Stimulated activated CD4-positive, alpha-beta T cell treated with anti-CD3 and anti-CD28 coated beads, Interleukin-2, amount 100 ng/mL, for 4 hours (primary cell): Measurements from ENCODE around the gene SMARCA4.
"Not testable (repeated sequence)": the region's sequence is repeated elsewhere in the genome, so short reads cannot be mapped to it uniquely, and the experiment has no call there.

Experiments
- DNase-seq: peaks from one replicate; pipeline ENCODE4 v3.0.0-alpha.2; 2020; ENCODE audit warnings: low read depth

The SMARCA4 gene

GRCh38 chr19:10979951-10980381, 19.1 kb downstream of the SMARCA4 start:
- no peak for DNase-seq

GRCh38 chr19:10981252-10981895, 20.5 kb downstream of the SMARCA4 start:
- DNase-seq, result no peak

GRCh38 chr19:10983026-10983425, 22.2 kb downstream of the SMARCA4 start:
- DNase-seq, result no peak

- DNase-seq, result no peak
Measured at GRCh38 chr19:10984166-10984735, 23.4 kb downstream of the SMARCA4 start.

- no peak for DNase-seq
Measured at GRCh38 chr19:10985502-10985901, 24.7 kb downstream of the SMARCA4 start.

GRCh38 chr19:10986301-10987127, 25.7 kb downstream of the SMARCA4 start:
- DNase-seq, result no peak

GRCh38 chr19:10987571-10988297, 26.9 kb downstream of the SMARCA4 start:
- DNase-seq, result no peak

- DNase-seq, result no peak
Measured at GRCh38 chr19:10988380-10988779, 27.6 kb downstream of the SMARCA4 start.

- DNase-seq, result no peak
Measured at GRCh38 chr19:10988921-10989320, 28.1 kb downstream of the SMARCA4 start.

- DNase-seq, result no peak
Measured at GRCh38 chr19:10991076-10991475, 30.2 kb downstream of the SMARCA4 start.

- DNase-seq, result no peak
Measured at GRCh38 chr19:10991521-10992081, 30.8 kb downstream of the SMARCA4 start.

- DNase-seq, result not testable (repeated sequence)
Measured at GRCh38 chr19:10992174-10992573, 31.3 kb downstream of the SMARCA4 start.

- no peak for DNase-seq
Measured at GRCh38 chr19:10995926-10996600, 35.2 kb downstream of the SMARCA4 start.

- DNase-seq, result no peak
Measured at GRCh38 chr19:10998045-10998533, 37.3 kb downstream of the SMARCA4 start.

- no peak for DNase-seq
Measured at GRCh38 chr19:10998666-10999065, 37.8 kb downstream of the SMARCA4 start.

GRCh38 chr19:11005521-11005920, 44.7 kb downstream of the SMARCA4 start:
- no peak for DNase-seq

GRCh38 chr19:11007385-11007784, 46.6 kb downstream of the SMARCA4 start:
- no peak for DNase-seq

GRCh38 chr19:11007962-11008532, 47.2 kb downstream of the SMARCA4 start:
- DNase-seq, result no peak

- DNase-seq, result no peak
Measured at GRCh38 chr19:11010041-11010440, 49.2 kb downstream of the SMARCA4 start.

GRCh38 chr19:11012507-11012906, 51.7 kb downstream of the SMARCA4 start:
- DNase-seq, result no peak

- DNase-seq, result no peak
Measured at GRCh38 chr19:11013771-11014170, 52.9 kb downstream of the SMARCA4 start.
